ENCODE data around the gene STRIP2.
A peak's percentile ranks its signal among the peaks of the same experiment; 100 is the strongest.

The STRIP2 gene

GRCh38 chr7:129433847-129434674 is at the start of gene STRIP2:
Gene STRIP2, plus strand, starts transcription at chr7:129434432. Its CDS starts 41 bp downstream, at chr7:129434473.
- Mint-ChIP-seq H3K4me1 (ENCODE audit: low read depth) (peaks cover 47% of the 10 kb centered on the region), H3K9me3 (no peaks in the 10 kb centered on the region), H3K4me3 (peak within 1 kb of the TSS; percentile 93), H3K27ac (peak within 1 kb of the TSS; percentile 91), H3K36me3 (ENCODE audit: low read depth) (peaks cover 15% of the 10 kb centered on the region), H3K27me3 (peaks cover 27% of the 10 kb centered on the region)

- Mint-ChIP-seq H3K27me3 (no peaks in the 10 kb centered on the region), H3K27ac (no peak overlapping the region), H3K4me1 (ENCODE audit: low read depth) (peaks cover 5% of the 10 kb centered on the region), H3K4me3 (no peak overlapping the region), H3K36me3 (ENCODE audit: low read depth) (peaks cover 16% of the 10 kb centered on the region), H3K9me3 (no peaks in the 10 kb centered on the region)
Measured at GRCh38 chr7:129385116-129385515, 49.1 kb upstream of the STRIP2 start.

- Mint-ChIP-seq H3K36me3 (ENCODE audit: low read depth) (peaks cover 16% of the 10 kb centered on the region), H3K4me3 (no peak overlapping the region), H3K4me1 (ENCODE audit: low read depth) (peaks cover 5% of the 10 kb centered on the region), H3K9me3 (no peaks in the 10 kb centered on the region), H3K27me3 (no peaks in the 10 kb centered on the region), H3K27ac (no peak overlapping the region)
Measured at GRCh38 chr7:129385598-129385997, 48.6 kb upstream of the STRIP2 start.

- H3K9me3 Mint-ChIP-seq = no peaks in the 10 kb centered on the region
- no peaks in the 10 kb centered on the region for H3K27me3 Mint-ChIP-seq
- no peak overlapping the region for H3K4me3 Mint-ChIP-seq
- peaks cover 18% of the 10 kb centered on the region for H3K36me3 Mint-ChIP-seq (ENCODE audit: low read depth)
- peaks cover 5% of the 10 kb centered on the region for H3K4me1 Mint-ChIP-seq (ENCODE audit: low read depth)
- H3K27ac Mint-ChIP-seq = no peak overlapping the region
Measured at GRCh38 chr7:129386506-129386905, 47.7 kb upstream of the STRIP2 start.

GRCh38 chr7:129387537-129387936 is 46.7 kb upstream of the STRIP2 start:
- Mint-ChIP-seq H3K36me3 (ENCODE audit: low read depth) (peaks cover 14% of the 10 kb centered on the region), H3K4me1 (ENCODE audit: low read depth) (peaks cover 5% of the 10 kb centered on the region), H3K9me3 (no peaks in the 10 kb centered on the region), H3K27ac (no peak overlapping the region), H3K27me3 (no peaks in the 10 kb centered on the region), H3K4me3 (no peak overlapping the region)

- Mint-ChIP-seq H3K4me1 (ENCODE audit: low read depth) (peaks cover 5% of the 10 kb centered on the region), H3K27ac (no peak overlapping the region), H3K27me3 (no peaks in the 10 kb centered on the region), H3K9me3 (no peaks in the 10 kb centered on the region), H3K36me3 (ENCODE audit: low read depth) (peaks cover 12% of the 10 kb centered on the region), H3K4me3 (no peak overlapping the region)
Measured at GRCh38 chr7:129388333-129389098, 45.7 kb upstream of the STRIP2 start.

GRCh38 chr7:129389829-129390228 is 44.4 kb upstream of the STRIP2 start:
- Mint-ChIP-seq H3K27me3 (no peaks in the 10 kb centered on the region), H3K27ac (no peak overlapping the region), H3K4me3 (no peak overlapping the region), H3K9me3 (no peaks in the 10 kb centered on the region), H3K36me3 (ENCODE audit: low read depth) (peaks cover 14% of the 10 kb centered on the region), H3K4me1 (ENCODE audit: low read depth) (peaks cover 5% of the 10 kb centered on the region)

- no peaks in the 10 kb centered on the region for H3K27me3 Mint-ChIP-seq
Measured at GRCh38 chr7:129390314-129390713, 43.9 kb upstream of the STRIP2 start.

GRCh38 chr7:129391546-129392171 is 42.6 kb upstream of the STRIP2 start:
- H3K27me3 Mint-ChIP-seq = no peaks in the 10 kb centered on the region
- peaks cover 10% of the 10 kb centered on the region for H3K36me3 Mint-ChIP-seq (ENCODE audit: low read depth)
- H3K27ac Mint-ChIP-seq = no peak overlapping the region
- peaks cover under 1% of the 10 kb centered on the region for H3K4me1 Mint-ChIP-seq (ENCODE audit: low read depth)
- H3K9me3 Mint-ChIP-seq = no peaks in the 10 kb centered on the region
- H3K4me3 Mint-ChIP-seq = no peak overlapping the region

More at GRCh38 chr7:129390314-129390713, 43.9 kb upstream of the STRIP2 start:
- Mint-ChIP-seq H3K9me3 (no peaks in the 10 kb centered on the region), H3K4me1 (ENCODE audit: low read depth) (peaks cover 5% of the 10 kb centered on the region), H3K4me3 (no peak overlapping the region), H3K36me3 (ENCODE audit: low read depth) (peaks cover 13% of the 10 kb centered on the region), H3K27ac (no peak overlapping the region)

GRCh38 chr7:129393255-129393654 is 41.0 kb upstream of the STRIP2 start:
- Mint-ChIP-seq H3K4me3 (no peak overlapping the region), H3K9me3 (no peaks in the 10 kb centered on the region), H3K4me1 (ENCODE audit: low read depth) (no peaks in the 10 kb centered on the region), H3K27ac (no peak overlapping the region), H3K36me3 (ENCODE audit: low read depth) (peaks cover 10% of the 10 kb centered on the region), H3K27me3 (no peaks in the 10 kb centered on the region)

GRCh38 chr7:129394101-129394500 is 40.1 kb upstream of the STRIP2 start:
- Mint-ChIP-seq H3K27ac (no peak overlapping the region), H3K27me3 (no peaks in the 10 kb centered on the region), H3K36me3 (ENCODE audit: low read depth) (peaks cover 10% of the 10 kb centered on the region), H3K9me3 (no peaks in the 10 kb centered on the region), H3K4me1 (ENCODE audit: low read depth) (no peaks in the 10 kb centered on the region), H3K4me3 (no peak overlapping the region)

GRCh38 chr7:129394982-129395914 is 39.0 kb upstream of the STRIP2 start:
- H3K36me3 Mint-ChIP-seq (ENCODE audit: low read depth) = peaks cover 10% of the 10 kb centered on the region
- H3K27ac Mint-ChIP-seq = no peak overlapping the region
- no peak overlapping the region for H3K4me3 Mint-ChIP-seq
- H3K27me3 Mint-ChIP-seq = no peaks in the 10 kb centered on the region
- no peaks in the 10 kb centered on the region for H3K9me3 Mint-ChIP-seq
- H3K4me1 Mint-ChIP-seq (ENCODE audit: low read depth) = no peaks in the 10 kb centered on the region

GRCh38 chr7:129401228-129401966 is 32.8 kb upstream of the STRIP2 start:
- no peaks in the 10 kb centered on the region for H3K9me3 Mint-ChIP-seq
- H3K36me3 Mint-ChIP-seq (ENCODE audit: low read depth) = peaks cover 19% of the 10 kb centered on the region
- H3K27me3 Mint-ChIP-seq = no peaks in the 10 kb centered on the region
- no peak overlapping the region for H3K4me3 Mint-ChIP-seq
- H3K4me1 Mint-ChIP-seq (ENCODE audit: low read depth) = peaks cover 16% of the 10 kb centered on the region
- no peak overlapping the region for H3K27ac Mint-ChIP-seq
